DMS153 treated with DMSO at 0.1 percent for 48 hours (cell line): ENCODE results near the gene MPHOSPH10.
"Not testable (repeated sequence)": the region's sequence is repeated elsewhere in the genome, so short reads cannot be mapped to it uniquely, and the experiment has no call there.

Experiments used
- DNase-seq: peaks from one replicate; lab custom pipeline; 2025; ENCODE audit not compliant: unreplicated experiment; lab: John Stamatoyannopoulos, UW

Gene MPHOSPH10

GRCh38 chr2:71122387-71123298, 7.8 kb upstream of the MPHOSPH10 start:
- DNase-seq: no peak

DNA sequence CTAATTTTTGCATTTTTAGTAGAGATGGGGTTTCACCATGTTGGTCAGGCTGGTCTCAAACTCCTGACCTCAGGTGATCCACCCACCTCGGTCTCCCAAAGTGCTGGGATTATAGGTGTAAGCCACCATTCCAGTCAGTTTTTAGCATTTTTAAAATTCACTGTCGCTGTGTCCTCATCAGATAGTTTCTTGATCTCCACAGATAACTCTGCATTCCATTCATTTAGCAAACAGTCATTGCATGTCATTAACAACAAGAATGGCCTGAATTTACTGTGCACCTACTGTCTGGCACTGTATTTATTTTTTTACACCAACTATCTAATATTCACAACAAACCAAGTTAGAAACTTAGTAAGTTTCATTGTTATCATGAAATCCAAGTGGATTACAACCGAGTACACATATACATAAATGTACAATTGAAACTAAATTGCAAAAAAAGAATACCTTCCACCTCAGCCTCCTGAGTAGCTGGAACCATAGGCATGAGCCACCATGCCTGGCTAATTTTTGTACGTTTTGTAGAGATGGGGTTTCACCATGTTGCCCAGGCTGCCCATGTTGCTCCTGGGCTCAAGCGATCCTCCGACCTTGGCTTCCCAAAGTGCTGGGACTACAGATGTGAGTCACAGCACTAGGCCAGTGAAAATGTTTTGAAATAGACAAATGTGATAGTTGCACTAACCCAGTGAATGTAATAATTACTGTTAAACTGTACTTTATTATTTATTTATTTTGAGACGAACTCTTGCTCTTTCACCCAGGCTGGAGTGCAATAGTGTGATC, 4.7 kb upstream of the MPHOSPH10 start:
- no peak for DNase-seq

- no peak for DNase-seq
Observed at GRCh38 chr2:71126957-71127356, 3.5 kb upstream of the MPHOSPH10 start.

DNA sequence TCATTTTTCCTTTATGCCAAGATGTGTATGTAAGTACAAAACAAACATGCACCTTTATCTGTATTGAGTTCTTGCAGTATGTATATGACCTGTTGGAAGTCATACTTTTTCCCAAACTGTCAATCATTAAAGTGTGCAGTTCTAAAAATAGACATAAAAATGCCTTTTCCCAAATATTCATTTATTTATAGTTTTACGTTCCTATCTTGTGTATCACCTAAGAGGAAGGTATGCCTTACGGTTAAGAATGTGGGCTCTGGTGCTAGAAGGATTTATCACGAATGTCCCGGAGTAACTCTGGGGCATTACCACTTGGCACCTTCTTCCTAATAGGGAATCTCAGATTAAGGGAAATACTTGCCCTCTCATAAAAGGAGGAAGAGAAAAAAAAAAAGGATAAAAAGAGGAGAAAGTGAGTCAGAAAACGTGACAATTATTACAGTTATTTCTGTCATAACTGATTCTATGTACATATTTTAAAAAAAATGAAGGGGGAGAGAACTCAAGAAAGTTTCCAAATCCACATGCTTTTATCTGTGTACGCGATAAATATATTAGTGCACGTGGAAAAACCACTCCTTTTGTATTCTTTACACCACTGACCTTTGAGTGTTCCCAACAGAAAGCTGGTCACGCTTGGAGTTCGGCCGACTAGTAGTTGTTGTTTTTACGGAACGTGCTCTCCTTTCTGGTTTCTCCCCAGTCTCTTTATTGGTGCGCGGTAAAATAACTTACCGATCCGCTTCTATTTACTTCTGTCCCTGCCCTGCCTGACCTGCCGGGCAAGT, 1.1 kb upstream of the MPHOSPH10 start:
- no peak for DNase-seq

- DNase-seq: peak; percentile 44
Observed at GRCh38 chr2:71129902-71130151, 607 bp upstream of the MPHOSPH10 start.

GRCh38 chr2:71130905-71131244, 441 bp downstream of the MPHOSPH10 start:
- no peak for DNase-seq

GRCh38 chr2:71131387-71132166, 1.1 kb downstream of the MPHOSPH10 start:
- DNase-seq: not testable (repeated sequence)

GRCh38 chr2:71133603-71134002, 3.2 kb downstream of the MPHOSPH10 start:
- DNase-seq: no peak

- no peak for DNase-seq
Observed at GRCh38 chr2:71136174-71136573, 5.7 kb downstream of the MPHOSPH10 start.

- no peak for DNase-seq
Observed at GRCh38 chr2:71143782-71144181, 13.3 kb downstream of the MPHOSPH10 start.

DNA sequence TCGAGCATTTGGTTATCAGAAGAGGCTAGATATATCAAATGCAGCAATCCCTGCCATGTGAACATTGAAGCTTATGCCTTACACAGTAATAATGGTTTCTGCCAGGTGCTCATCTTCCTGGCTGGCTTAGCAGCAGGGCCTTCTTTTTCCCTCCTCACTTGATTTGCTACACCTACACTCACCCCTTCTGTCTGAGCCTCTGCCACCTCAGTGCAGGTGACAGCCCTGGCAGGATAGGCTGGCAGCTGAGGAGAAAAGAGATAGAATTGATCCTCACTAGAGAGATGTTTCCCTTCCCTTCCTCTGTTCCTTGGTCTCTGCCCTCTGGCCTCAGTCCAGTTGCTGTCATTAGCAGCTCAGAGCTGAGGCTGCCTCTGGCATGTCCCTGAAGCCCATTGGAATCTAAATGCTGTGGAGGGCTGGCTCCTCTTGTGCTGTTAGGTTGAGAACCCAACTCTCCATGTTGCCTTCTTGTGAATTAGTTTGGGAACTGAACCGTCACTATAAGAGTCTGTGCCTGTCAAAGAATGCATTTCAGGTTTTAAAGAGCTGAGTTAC, 18.2 kb downstream of the MPHOSPH10 start:
- no peak for DNase-seq

DNA sequence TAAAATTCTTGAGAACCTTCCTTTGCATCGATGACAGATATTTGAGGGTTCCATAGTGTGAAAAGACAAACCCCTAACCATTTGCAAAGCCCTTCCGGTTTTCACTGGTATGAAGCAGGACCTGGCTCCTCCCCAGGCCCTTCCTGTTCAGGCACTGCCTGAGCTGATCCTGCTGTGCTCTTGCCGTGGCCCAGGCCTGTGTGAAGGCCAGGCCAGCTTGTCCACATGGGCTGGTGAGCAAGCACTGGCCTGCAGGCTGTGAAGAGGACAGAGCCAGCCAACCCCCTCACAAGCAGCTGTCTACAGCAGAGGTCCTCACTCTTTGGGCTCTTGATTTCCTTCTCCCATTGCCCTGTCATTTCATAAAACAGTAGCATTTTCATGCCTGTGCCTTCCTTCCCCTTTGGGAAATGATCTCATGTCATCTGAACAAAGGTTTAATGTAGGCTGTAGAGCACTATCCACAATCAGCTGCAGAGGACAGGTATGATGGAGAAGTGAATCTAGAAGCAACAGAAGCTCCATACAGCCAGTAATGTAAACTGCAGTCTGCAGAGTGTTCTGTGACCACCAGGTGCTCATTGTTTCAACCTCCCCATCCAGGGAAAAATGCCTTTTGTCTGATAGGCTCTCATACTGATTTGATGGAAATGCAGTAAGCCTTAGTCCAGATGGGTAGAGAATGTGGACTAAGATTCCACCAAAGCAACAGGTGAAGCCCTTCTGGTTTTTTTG, 19.8 kb downstream of the MPHOSPH10 start:
- no peak for DNase-seq

DNA sequence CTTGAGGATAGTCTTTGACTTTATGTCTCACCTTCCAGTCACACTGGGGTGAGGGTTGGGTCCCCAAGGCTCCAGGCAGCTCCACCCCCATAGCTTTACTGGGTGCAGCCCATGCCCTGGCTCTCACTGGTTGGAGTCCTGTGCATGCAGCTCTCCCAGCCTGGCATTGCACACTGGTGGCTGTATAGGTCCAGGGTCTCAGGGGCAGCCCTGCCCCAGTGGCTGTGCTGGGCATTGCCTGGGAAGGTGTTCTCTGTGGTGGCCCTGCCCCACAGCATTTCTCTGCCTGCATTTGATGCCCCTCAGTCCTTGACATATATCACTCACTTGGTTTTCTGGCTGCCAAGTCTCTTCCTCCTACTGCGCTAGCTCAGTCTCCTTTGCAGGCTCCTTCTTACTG, 21.2 kb downstream of the MPHOSPH10 start:
- DNase-seq: no peak

DNA sequence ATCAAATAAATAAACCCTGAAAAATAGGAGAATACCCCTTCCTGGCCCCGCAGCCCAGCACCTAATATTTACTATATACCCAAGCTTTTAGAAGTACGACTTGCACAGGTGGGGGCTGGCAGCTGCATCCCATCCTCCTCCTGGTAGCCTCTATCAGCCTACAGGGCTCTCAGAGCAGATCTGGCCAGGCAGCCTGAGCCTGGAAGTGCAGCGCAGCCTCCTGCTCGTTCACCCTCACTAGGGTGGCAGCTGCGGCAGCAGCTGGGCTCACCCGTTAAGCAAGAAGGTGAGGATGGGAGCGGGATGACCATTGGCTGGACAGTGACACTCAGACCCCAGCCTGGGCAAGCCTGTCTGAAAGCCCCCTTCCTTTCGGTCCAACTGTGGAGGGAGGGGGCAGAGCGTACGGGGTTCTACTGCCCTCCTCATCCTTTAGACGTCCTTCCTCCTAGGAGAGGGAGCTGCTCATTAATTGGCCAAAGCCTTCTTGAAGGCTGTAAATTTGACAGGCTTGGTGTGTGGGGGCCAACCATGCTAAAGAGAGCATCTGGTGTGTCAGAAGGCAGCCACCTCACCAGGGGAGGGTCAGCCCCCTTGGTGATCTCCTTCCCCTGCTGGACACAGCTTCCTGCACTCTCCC, 23.3 kb downstream of the MPHOSPH10 start:
- no peak for DNase-seq

DNA sequence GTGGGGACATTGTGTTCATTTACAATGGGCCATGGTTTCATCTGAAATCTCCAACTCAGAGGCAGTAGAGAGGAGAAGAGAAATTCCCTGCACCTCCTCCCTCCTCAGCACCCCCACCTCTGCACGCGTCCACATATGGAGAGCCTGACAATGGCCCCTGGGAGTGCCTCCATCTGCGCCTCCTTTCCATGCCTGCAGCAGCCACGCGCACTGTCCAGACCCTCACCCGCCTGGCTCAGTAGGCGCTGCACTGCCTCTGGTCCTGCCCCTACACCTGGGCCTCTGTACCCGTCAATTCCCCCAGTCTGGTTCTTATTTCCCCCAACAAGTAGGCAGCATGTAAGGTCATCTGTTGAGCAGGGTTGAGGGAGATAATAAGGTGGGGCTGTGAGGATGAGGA, 23.8 kb downstream of the MPHOSPH10 start:
- DNase-seq: no peak

GRCh38 chr2:71154798-71155197, 24.4 kb downstream of the MPHOSPH10 start:
- no peak for DNase-seq

DNA sequence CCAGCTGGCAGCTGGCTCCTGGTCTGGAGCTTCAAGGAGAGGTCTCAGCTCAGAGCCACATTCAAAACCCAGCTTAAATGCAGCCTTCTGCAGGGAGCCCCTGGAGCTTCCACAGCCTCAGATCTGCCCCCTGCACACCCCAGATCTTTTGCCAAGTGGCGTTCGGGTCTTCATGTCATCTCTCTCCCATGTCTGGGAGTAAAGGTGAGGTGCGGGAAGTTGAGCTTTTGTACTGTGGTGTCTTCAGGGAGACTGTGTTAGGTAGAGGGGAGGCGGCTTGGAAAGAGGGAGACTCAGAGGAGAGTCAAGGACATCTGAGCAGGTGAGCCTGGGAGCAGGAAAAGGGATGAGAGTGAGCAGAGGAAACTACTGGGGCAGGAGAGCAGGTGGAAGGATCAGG, 25.4 kb downstream of the MPHOSPH10 start:
- no peak for DNase-seq

- no peak for DNase-seq
Observed at GRCh38 chr2:71156573-71156972, 26.1 kb downstream of the MPHOSPH10 start.

GRCh38 chr2:71157124-71157793, 26.8 kb downstream of the MPHOSPH10 start:
- DNase-seq: no peak
